Endothelial cell of umbilical vein (primary cell): Measurements from ENCODE around the gene CTBP1. TPM values are rescaled to one million over a fixed set of nuclear protein-coding genes. Genes with fewer than 3 reads are reported as not detected.

Source experiments
- BruUV-seq: library from RNA; stranded (reverse); fragments of 400-500 nt; replicated peaks from 2 replicates; lab custom pipeline; 2021; lab: Mats Ljungman, UMichigan
- CTCF ChIA-PET: fragments of 300-600, 350-600 bp; sonication (Branson Sonifier 250); formaldehyde crosslinking; loops from one replicate; lab custom pipeline; 2021; ENCODE audit warnings: antibody characterized with exemption, inconsistent platforms; lab: Charles Lee
- POLR2A ChIA-PET: fragments of 300-600, 350-600 bp; sonication (Branson Sonifier 250); formaldehyde crosslinking; loops from one replicate; lab custom pipeline; 2021; ENCODE audit warnings: antibody characterized with exemption, inconsistent platforms; lab: Charles Lee
- DNase-seq: peaks from one replicate; pipeline ENCODE4 v3.0.0-alpha.2; 2011; ENCODE audit warnings: low read depth, low spot score
- FAIRE-seq: peaks from 2 replicates; lab custom pipeline; 2011; peaks lifted over from hg19 to GRCh38; lab: Jason Lieb, UNC
- H2AFZ ChIP-seq: 2 replicates; pipeline ENCODE4 v1.6.0; 2012; ENCODE audit warnings: low read depth, low read length, control low read depth, inconsistent platforms
- H3K27ac ChIP-seq: 2 replicates; pipeline ENCODE4 v1.5.1; 2011; ENCODE audit warnings: low read depth, mild to moderate bottlenecking, control low read depth, low read length, moderate library complexity; ENCODE audit not compliant: insufficient read depth
- H3K27me3 ChIP-seq, 2 experiments: 2 replicates each; pipeline versions ENCODE4 v1.6.0 to v1.6.1; 2011; ENCODE audit warnings: low read length in 2 of 2, mixed read lengths in 1 of 2; ENCODE audit not compliant: control insufficient read depth in 2 of 2, insufficient read depth in 2 of 2
- H3K36me3 ChIP-seq, 2 experiments: 2 replicates in 1 of 2; 3 replicates in 1 of 2; pipeline ENCODE4 v1.5.1; 2011; ENCODE audit warnings: low read length in 2 of 2, mild to moderate bottlenecking in 1 of 2, moderate library complexity in 1 of 2; ENCODE audit not compliant: control insufficient read depth in 2 of 2, insufficient read depth in 2 of 2; ENCODE audit errors: extremely low read depth in 1 of 2
- H3K4me1 ChIP-seq: 3 replicates; pipeline ENCODE4 v1.5.1; 2011; ENCODE audit warnings: mild to moderate bottlenecking, low read length; ENCODE audit not compliant: control insufficient read depth, insufficient read depth; ENCODE audit errors: extremely low read depth
- H3K4me2 ChIP-seq: 2 replicates; pipeline ENCODE4 v1.6.1; 2011; ENCODE audit warnings: low read length, control low read depth, mixed read lengths; ENCODE audit not compliant: insufficient read depth
- H3K4me3 ChIP-seq, 3 experiments: fragments of 200-600 bp in 1 of 3; sonication (generic), shearing (Covaris generic) in 1 of 3; replicated peaks in 1 of 3; 2 replicates each; pipeline ENCODE4 v1.5.1; 2011 to 2016; ENCODE audit warnings: control low read depth in 3 of 3, low read length in 3 of 3, mild to moderate bottlenecking in 2 of 3, inconsistent platforms in 1 of 3, low read depth in 1 of 3, moderate library complexity in 1 of 3; ENCODE audit not compliant: insufficient read depth in 1 of 3
- H3K79me2 ChIP-seq: 2 replicates; pipeline ENCODE4 v1.6.0; 2012; ENCODE audit warnings: low read length, inconsistent platforms; ENCODE audit not compliant: control insufficient read depth, insufficient read depth
- H3K9ac ChIP-seq: replicated peaks from 2 replicates; pipeline ENCODE3; 2011; ENCODE audit warnings: low read length, control low read depth; ENCODE audit not compliant: insufficient read depth; ENCODE audit errors: extremely low read depth
- H3K9me1 ChIP-seq: replicated peaks from 3 replicates; pipeline ENCODE4 v1.6.0; 2011; ENCODE audit warnings: mild to moderate bottlenecking, low read length; ENCODE audit not compliant: control insufficient read depth, insufficient read depth; ENCODE audit errors: extremely low read depth
- H3K9me3 ChIP-seq: replicated peaks from 2 replicates; pipeline ENCODE4 v1.5.1; 2012; ENCODE audit warnings: low read length, inconsistent platforms; ENCODE audit not compliant: control insufficient read depth, insufficient read depth
- H4K20me1 ChIP-seq: replicated peaks from 2 replicates; pipeline ENCODE3; 2011; ENCODE audit warnings: mild to moderate bottlenecking, low read length; ENCODE audit not compliant: control insufficient read depth, insufficient read depth; ENCODE audit errors: extremely low read depth
- EZH2 ChIP-seq: IDR thresholded peaks from 2 replicates; pipeline ENCODE4 v1.6.1; 2012; ENCODE audit warnings: borderline replicate concordance, low read depth, mild to moderate bottlenecking, moderate library complexity, low read length, inconsistent platforms; ENCODE audit not compliant: severe bottlenecking
- FOS ChIP-seq: IDR thresholded peaks from 2 replicates; pipeline ENCODE4 v1.6.1; 2011; ENCODE audit warnings: mild to moderate bottlenecking, low read length, moderate library complexity, borderline replicate concordance; ENCODE audit not compliant: insufficient read depth
- GATA2 ChIP-seq: IDR thresholded peaks from 2 replicates; pipeline ENCODE4 v1.7.0; 2011; ENCODE audit warnings: low read depth, mild to moderate bottlenecking, moderate library complexity, mixed read lengths, low read length; ENCODE audit not compliant: insufficient read length, insufficient read depth
- JUN ChIP-seq: IDR thresholded peaks from 2 replicates; pipeline ENCODE4 v1.6.1; 2011; ENCODE audit warnings: borderline replicate concordance, low read depth; ENCODE audit not compliant: insufficient read length, insufficient read depth
- MYC ChIP-seq: IDR thresholded peaks from one replicate; pipeline ENCODE4 v1.6.1; 2011; ENCODE audit warnings: mild to moderate bottlenecking, low read depth, low read length
- POLR2A ChIP-seq: IDR thresholded peaks from 2 replicates; pipeline ENCODE4 v1.6.1; 2012; ENCODE audit warnings: low read depth, mild to moderate bottlenecking, control low read depth, low read length
- POLR2AphosphoS5 ChIP-seq: IDR thresholded peaks from 2 replicates; pipeline ENCODE4 v1.6.1; 2012; ENCODE audit warnings: low read depth, mild to moderate bottlenecking, control low read depth, low read length, moderate library complexity; ENCODE audit not compliant: insufficient read depth
- dilution Hi-C: fragments of 300-500 bp; cut with MboI; formaldehyde crosslinking; loops from one replicate; pipeline ENCODE4 v1.15.0; 2019; ENCODE audit warnings: low sequenced_read_pairs; ENCODE audit not compliant: extremely low pct_ligation_motif_present
- intact Hi-C: fragments of 100-400 bp; cut with micrococcal nuclease; formaldehyde crosslinking; loops from one replicate; pipeline ENCODE4 v1.10.0; 2022
- polyA plus RNA-seq, 4 experiments: library from polyadenylated mRNA; depleted of rRNA in 3 of 4; stranded (reverse) in 3 of 4; unstranded in 1 of 4; fragments of >200 nt; gene quantifications; 2 replicates each; pipeline versions ENCODE4 v1.2.1 to v1.2.3, GENCODE V29; 2011 to 2012; ENCODE audit warnings: missing spikeins in 1 of 4
- total RNA-seq: library from RNA; stranded (reverse); gene quantifications from 2 replicates; pipeline ENCODE4 v1.2.3, GENCODE V29; 2021
- TF ChIP-seq, protein P1 (sequence below): IDR thresholded peaks from 2 replicates; pipeline ENCODE4 v1.6.1; 2011; ENCODE audit not compliant: insufficient read depth, insufficient read length
- TF ChIP-seq, protein P2 (sequence below), 2 donors: IDR thresholded peaks; 1 replicate in 1 of 2; 2 replicates in 1 of 2; pipeline ENCODE4 v1.5.1; 2011; ENCODE audit warnings: low read length in 2 of 2, mild to moderate bottlenecking in 2 of 2, moderate library complexity in 2 of 2, control low read depth in 1 of 2, inconsistent platforms in 1 of 2, low read depth in 1 of 2; ENCODE audit not compliant: insufficient read depth in 1 of 2; ENCODE audit errors: extremely low read depth in 1 of 2

CTBP1 gene
- total and polyA plus RNA-seq, 2 donors (not counting 3 experiments of a cell fraction or from before 2014, with no cell fraction given) = 165 to 167 TPM

DNA sequence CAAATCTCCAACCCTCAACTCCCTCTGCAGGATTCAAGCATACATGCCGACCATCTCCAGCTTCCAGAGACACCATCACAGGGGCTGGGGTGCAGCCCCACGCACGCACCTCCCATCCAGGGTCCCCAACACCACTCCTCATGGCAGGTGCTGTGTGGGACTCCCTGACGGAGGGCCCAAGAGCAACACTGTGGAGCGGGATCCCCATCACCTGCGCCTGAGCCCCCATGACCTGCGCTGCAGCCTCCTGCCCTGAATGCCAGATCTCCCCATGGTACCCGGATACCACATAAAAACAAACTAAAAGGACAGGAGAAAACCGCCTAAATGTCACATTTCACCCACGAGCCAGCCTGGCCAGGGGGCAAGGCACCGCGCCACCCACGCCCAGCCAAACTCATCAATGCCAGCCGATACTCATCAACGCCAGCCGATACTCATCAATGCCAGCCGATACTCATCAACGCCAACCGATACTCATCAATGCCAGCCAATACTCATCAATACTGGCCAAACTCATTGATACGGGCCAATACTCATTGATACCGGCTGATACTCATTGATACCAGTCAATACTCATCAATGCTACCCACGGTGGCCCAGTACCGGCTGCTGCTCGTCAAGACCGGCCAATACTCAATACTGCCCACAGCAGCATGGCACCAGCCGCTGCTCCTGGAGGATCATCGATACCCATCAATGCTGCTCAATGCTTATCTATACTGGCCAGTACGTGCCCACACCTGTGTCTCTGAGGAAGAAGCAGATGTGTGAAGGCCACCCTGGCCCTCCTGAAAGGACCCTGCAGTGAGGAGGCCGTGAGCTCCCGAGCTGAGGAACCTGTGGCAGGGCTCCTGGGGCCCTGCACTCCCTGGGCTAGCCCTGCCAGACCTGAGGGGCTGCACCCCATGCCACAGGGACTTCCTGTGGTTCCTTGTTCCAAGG is 6.2 kb downstream of the CTBP1 start:
- Histone ChIP-seq H4K20me1 (no peaks in the 10 kb centered on the region), H3K4me3 (no peak overlapping the region), H3K27me3 (no peaks in the 10 kb centered on the region), H3K4me2 (no peak overlapping the region), H3K9me1 (no peaks in the 10 kb centered on the region), H3K79me2 (peaks cover 85% of the 10 kb centered on the region), H3K27ac (no peak overlapping the region), H2AFZ (no peak overlapping the region), H3K36me3 (peaks cover 3 to 23% of the 10 kb centered on the region in 2 experiments), H3K4me1 (peaks cover 14% of the 10 kb centered on the region), H3K9me3 (no peaks in the 10 kb centered on the region), H3K9ac (no peak overlapping the region)
- TF ChIP-seq GATA2 (no peak), JUN (no peak), FOS (no peak), MYC (no peak), EZH2 (no peak), POLR2A (no peak), POLR2AphosphoS5 (no peak)
- TF ChIP-seq, protein P1, sequence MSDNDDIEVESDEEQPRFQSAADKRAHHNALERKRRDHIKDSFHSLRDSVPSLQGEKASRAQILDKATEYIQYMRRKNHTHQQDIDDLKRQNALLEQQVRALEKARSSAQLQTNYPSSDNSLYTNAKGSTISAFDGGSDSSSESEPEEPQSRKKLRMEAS = no peak
- TF ChIP-seq, protein P2, sequence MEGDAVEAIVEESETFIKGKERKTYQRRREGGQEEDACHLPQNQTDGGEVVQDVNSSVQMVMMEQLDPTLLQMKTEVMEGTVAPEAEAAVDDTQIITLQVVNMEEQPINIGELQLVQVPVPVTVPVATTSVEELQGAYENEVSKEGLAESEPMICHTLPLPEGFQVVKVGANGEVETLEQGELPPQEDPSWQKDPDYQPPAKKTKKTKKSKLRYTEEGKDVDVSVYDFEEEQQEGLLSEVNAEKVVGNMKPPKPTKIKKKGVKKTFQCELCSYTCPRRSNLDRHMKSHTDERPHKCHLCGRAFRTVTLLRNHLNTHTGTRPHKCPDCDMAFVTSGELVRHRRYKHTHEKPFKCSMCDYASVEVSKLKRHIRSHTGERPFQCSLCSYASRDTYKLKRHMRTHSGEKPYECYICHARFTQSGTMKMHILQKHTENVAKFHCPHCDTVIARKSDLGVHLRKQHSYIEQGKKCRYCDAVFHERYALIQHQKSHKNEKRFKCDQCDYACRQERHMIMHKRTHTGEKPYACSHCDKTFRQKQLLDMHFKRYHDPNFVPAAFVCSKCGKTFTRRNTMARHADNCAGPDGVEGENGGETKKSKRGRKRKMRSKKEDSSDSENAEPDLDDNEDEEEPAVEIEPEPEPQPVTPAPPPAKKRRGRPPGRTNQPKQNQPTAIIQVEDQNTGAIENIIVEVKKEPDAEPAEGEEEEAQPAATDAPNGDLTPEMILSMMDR (IDR thresholded peaks at IDR 0.05; ENCODE audit: extremely low read depth in 1 of 2, insufficient read depth in 1 of 2, low read depth in 1 of 2, low read length in 2 of 2) = no peak
- no TSS peak for BruUV-seq
- intact Hi-C loops = no loop called here
- FAIRE-seq (no peak), DNase-seq (no peak)
- CTCF ChIA-PET = interaction anchor here (1.2 kb wide), 1 partner anchor 9 kb away, joined by 5 read pairs; no protein-coding TSS in a partner anchor
- POLR2A ChIA-PET = no interaction called here
- dilution Hi-C loops = no loop called here
